A549 (cell line): ENCODE results near the gene GPR149.

ENCODE experiments used
- EHMT2 ChIP-seq: fragments of 200-600 bp; sonication (generic); IDR thresholded peaks from 2 replicates; pipeline ENCODE4 v1.6.1; 2016; ENCODE audit warnings: antibody characterized with exemption, low read depth, mild to moderate bottlenecking, moderate library complexity
- EP300 ChIP-seq, 2 experiments: fragments of >200 bp; sonication (Bioruptor Twin); formaldehyde crosslinking; IDR thresholded peaks; 2 replicates in 1 of 2; 3 replicates in 1 of 2; pipeline ENCODE4 v1.6.1; 2016 to 2017
- ESRRA ChIP-seq: fragments of 150-350 bp; IDR thresholded peaks from 2 replicates; pipeline ENCODE4 v1.6.1; 2014; ENCODE audit warnings: mild to moderate bottlenecking, low read length, borderline replicate concordance
- HDAC2 ChIP-seq: fragments of 200-600 bp; sonication (generic); IDR thresholded peaks from 2 replicates; pipeline ENCODE4 v1.6.1; 2016
- HOXA7 ChIP-seq: fragments of 250-450 bp; sonication (Bioruptor Pico); IDR thresholded peaks from 2 replicates; pipeline ENCODE4 v1.5.0; 2020; ENCODE audit warnings: mild to moderate bottlenecking, moderate library complexity
- MAZ ChIP-seq: fragments of 150-350 bp; IDR thresholded peaks from 2 replicates; pipeline ENCODE4 v1.6.1; 2014; ENCODE audit warnings: antibody characterized with exemption, low read depth, low read length, borderline replicate concordance
- POLR2A ChIP-seq: IDR thresholded peaks from 2 replicates; pipeline ENCODE4 v1.6.1; 2012; ENCODE audit warnings: mild to moderate bottlenecking, low read length
- RAD21 ChIP-seq, 2 experiments: fragments of >200 bp in 1 of 2; sonication (Bioruptor Twin) in 1 of 2; formaldehyde crosslinking in 1 of 2; IDR thresholded peaks in 1 of 2; conservative IDR thresholded peaks in 1 of 2; 2 replicates in 1 of 2; 3 replicates in 1 of 2; pipeline ENCODE4 v1.6.1; 2012 to 2018; ENCODE audit warnings: inconsistent platforms in 1 of 2
- TF ChIP-seq, protein P1 (sequence below): fragments of >200 bp; sonication (Bioruptor Twin); formaldehyde crosslinking; IDR thresholded peaks from 3 replicates; pipeline ENCODE4 v1.5.1; 2016
- TF ChIP-seq, protein P2 (sequence below): fragments of 250-450 bp; sonication (Bioruptor Pico); IDR thresholded peaks from 2 replicates; pipeline ENCODE4 v1.5.0; 2020; ENCODE audit warnings: low read depth, mild to moderate bottlenecking, moderate library complexity
- TF ChIP-seq, protein P3 (sequence below): IDR thresholded peaks from 2 replicates; pipeline ENCODE4 v1.6.1; 2012

DNA sequence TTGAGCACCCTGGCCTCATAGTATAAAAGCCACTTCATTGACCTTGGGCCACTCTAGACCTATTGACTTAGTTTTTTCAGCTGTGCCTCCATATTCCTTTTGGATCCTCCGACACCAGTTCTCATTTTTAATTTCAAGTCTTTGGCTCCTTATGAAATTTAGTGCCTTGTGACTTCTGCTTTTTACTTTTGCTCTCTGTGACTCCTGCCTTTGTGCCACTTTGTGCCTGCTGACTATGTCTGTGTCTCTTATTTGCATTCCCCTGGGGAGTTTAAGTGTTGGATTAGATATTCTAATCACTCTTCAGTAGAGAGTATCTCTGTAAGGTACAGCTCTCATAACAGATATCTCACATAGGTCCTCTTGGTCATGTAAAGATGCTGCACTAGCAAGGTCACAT is 39.6 kb upstream of the GPR149 start:
- TF ChIP-seq HOXA7 (CRISPR knock-in tag), result no peak
- TF ChIP-seq, protein P1, sequence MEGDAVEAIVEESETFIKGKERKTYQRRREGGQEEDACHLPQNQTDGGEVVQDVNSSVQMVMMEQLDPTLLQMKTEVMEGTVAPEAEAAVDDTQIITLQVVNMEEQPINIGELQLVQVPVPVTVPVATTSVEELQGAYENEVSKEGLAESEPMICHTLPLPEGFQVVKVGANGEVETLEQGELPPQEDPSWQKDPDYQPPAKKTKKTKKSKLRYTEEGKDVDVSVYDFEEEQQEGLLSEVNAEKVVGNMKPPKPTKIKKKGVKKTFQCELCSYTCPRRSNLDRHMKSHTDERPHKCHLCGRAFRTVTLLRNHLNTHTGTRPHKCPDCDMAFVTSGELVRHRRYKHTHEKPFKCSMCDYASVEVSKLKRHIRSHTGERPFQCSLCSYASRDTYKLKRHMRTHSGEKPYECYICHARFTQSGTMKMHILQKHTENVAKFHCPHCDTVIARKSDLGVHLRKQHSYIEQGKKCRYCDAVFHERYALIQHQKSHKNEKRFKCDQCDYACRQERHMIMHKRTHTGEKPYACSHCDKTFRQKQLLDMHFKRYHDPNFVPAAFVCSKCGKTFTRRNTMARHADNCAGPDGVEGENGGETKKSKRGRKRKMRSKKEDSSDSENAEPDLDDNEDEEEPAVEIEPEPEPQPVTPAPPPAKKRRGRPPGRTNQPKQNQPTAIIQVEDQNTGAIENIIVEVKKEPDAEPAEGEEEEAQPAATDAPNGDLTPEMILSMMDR, result no peak
- no peak for TF ChIP-seq EHMT2
- TF ChIP-seq POLR2A, result no peak
- TF ChIP-seq HDAC2, result no peak
- TF ChIP-seq, protein P2, sequence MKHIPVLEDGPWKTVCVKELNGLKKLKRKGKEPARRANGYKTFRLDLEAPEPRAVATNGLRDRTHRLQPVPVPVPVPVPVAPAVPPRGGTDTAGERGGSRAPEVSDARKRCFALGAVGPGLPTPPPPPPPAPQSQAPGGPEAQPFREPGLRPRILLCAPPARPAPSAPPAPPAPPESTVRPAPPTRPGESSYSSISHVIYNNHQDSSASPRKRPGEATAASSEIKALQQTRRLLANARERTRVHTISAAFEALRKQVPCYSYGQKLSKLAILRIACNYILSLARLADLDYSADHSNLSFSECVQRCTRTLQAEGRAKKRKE (CRISPR knock-in tag), result no peak
- no peak for TF ChIP-seq ESRRA
- no peak for TF ChIP-seq RAD21 (conservative IDR thresholded peaks at IDR 0.05 in 1 of 2, IDR thresholded peaks at IDR 0.05 in 1 of 2)
- TF ChIP-seq, protein P3, sequence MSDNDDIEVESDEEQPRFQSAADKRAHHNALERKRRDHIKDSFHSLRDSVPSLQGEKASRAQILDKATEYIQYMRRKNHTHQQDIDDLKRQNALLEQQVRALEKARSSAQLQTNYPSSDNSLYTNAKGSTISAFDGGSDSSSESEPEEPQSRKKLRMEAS, result no peak
- TF ChIP-seq EP300 (IDR thresholded peaks at IDR 0.05), result no peak
- TF ChIP-seq MAZ, result no peak
